DOHH2 (cell line): ENCODE results near the gene TLDC2.
"Not testable (repeated sequence)": the region's sequence is repeated elsewhere in the genome, so short reads cannot be mapped to it uniquely, and the experiment has no call there.

ENCODE experiments used
- H3F3A ChIP-seq: fragments of 200-600 bp; sonication (generic), shearing (Covaris generic); 2 replicates; pipeline ENCODE4 v1.6.0; 2016; ENCODE audit warnings: antibody characterized with exemption, mild to moderate bottlenecking; ENCODE audit not compliant: control insufficient read depth, insufficient read depth
- H3K27ac ChIP-seq: fragments of 200-600 bp; sonication (generic); 2 replicates; pipeline ENCODE4 v1.5.1; 2014; ENCODE audit warnings: low read depth, mild to moderate bottlenecking, low read length, moderate library complexity
- H3K27me3 ChIP-seq: fragments of 200-600 bp; sonication (generic); 2 replicates; pipeline ENCODE4 v1.6.1; 2014; ENCODE audit warnings: mild to moderate bottlenecking, low read length, mixed read lengths; ENCODE audit not compliant: control insufficient read depth
- H3K36me3 ChIP-seq: fragments of 200-600 bp; sonication (generic); 2 replicates; pipeline ENCODE4 v1.6.1; 2014; ENCODE audit warnings: mild to moderate bottlenecking, low read length, moderate library complexity, mixed read lengths; ENCODE audit not compliant: control insufficient read depth
- H3K4me1 ChIP-seq: fragments of 200-600 bp; sonication (generic); 2 replicates; pipeline ENCODE4 v1.6.1; 2014; ENCODE audit warnings: mild to moderate bottlenecking, low read length, mixed read lengths; ENCODE audit not compliant: control insufficient read depth
- H3K4me2 ChIP-seq: fragments of 200-600 bp; sonication (generic); 2 replicates; pipeline ENCODE4 v1.6.0; 2014; ENCODE audit warnings: mild to moderate bottlenecking, low read length, moderate library complexity
- H3K4me3 ChIP-seq: fragments of 200-600 bp; sonication (generic); 2 replicates; pipeline ENCODE4 v1.5.1; 2014; ENCODE audit warnings: mild to moderate bottlenecking, low read length, mixed read lengths
- H3K79me2 ChIP-seq: fragments of 200-600 bp; sonication (generic); 2 replicates; pipeline ENCODE4 v1.6.1; 2014; ENCODE audit warnings: mild to moderate bottlenecking, low read length, mixed read lengths; ENCODE audit not compliant: control insufficient read depth
- H3K9me2 ChIP-seq: fragments of 200-600 bp; sonication (generic); replicated peaks from 2 replicates; pipeline ENCODE4 v1.6.1; 2014; ENCODE audit warnings: mild to moderate bottlenecking, low read length, mixed read lengths; ENCODE audit not compliant: control insufficient read depth
- H3K9me3 ChIP-seq: fragments of 200-600 bp; sonication (generic); 2 replicates; pipeline ENCODE4 v1.6.1; 2014; ENCODE audit warnings: antibody characterized with exemption, low read length, mixed read lengths; ENCODE audit not compliant: control insufficient read depth, insufficient read depth
- H4K20me1 ChIP-seq: fragments of 200-600 bp; sonication (generic); 2 replicates; pipeline ENCODE4 v1.6.0; 2014; ENCODE audit warnings: low read depth, mild to moderate bottlenecking, antibody characterized with exemption, low read length, moderate library complexity; ENCODE audit not compliant: control insufficient read depth, insufficient read depth
- EZH2phosphoT487 ChIP-seq: fragments of 200-600 bp; sonication (generic); IDR thresholded peaks from 2 replicates; pipeline ENCODE4 v1.6.1; 2017; ENCODE audit warnings: borderline replicate concordance, mild to moderate bottlenecking, antibody characterized with exemption, low read length, moderate library complexity, mixed read lengths
- TF ChIP-seq, protein P1 (sequence below): fragments of 200-600 bp; sonication (generic); IDR thresholded peaks from one replicate; pipeline ENCODE4 v1.5.1; 2014; ENCODE audit warnings: antibody characterized with exemption, mild to moderate bottlenecking, low read depth, low read length; ENCODE audit not compliant: poor library complexity, severe bottlenecking

The TLDC2 gene

DNA sequence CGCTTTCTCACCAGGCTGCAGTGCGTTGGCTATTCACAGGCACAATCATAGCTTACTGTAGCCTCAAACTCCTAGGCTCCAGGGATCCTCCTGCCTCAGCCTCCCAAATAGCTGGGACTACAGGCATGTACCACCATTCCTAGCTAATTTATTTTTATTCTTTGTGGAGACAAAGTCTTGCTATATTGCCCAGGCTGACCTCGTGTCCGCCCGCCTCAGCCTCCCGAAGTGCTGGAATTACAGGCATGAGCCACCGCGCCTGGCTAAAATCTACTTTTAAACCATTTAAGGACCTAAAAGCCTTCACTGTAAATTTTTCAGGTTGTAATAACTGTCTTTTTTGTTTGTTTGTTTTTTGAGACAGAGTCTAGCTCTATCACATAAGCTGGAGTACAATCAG is 60.4 kb downstream of the TLDC2 start:
- Histone ChIP-seq H3K27me3 (no peaks in the 10 kb centered on the region), H3F3A (no peaks in the 10 kb centered on the region), H3K79me2 (no peaks in the 10 kb centered on the region), H3K9me3 (no peaks in the 10 kb centered on the region), H3K36me3 (peaks cover 55% of the 10 kb centered on the region), H4K20me1 (no peaks in the 10 kb centered on the region), H3K27ac (no peak overlapping the region), H3K4me3 (no peak overlapping the region), H3K4me1 (no peaks in the 10 kb centered on the region), H3K9me2 (no peaks in the 10 kb centered on the region), H3K4me2 (no peak overlapping the region)
- TF ChIP-seq, protein P1, sequence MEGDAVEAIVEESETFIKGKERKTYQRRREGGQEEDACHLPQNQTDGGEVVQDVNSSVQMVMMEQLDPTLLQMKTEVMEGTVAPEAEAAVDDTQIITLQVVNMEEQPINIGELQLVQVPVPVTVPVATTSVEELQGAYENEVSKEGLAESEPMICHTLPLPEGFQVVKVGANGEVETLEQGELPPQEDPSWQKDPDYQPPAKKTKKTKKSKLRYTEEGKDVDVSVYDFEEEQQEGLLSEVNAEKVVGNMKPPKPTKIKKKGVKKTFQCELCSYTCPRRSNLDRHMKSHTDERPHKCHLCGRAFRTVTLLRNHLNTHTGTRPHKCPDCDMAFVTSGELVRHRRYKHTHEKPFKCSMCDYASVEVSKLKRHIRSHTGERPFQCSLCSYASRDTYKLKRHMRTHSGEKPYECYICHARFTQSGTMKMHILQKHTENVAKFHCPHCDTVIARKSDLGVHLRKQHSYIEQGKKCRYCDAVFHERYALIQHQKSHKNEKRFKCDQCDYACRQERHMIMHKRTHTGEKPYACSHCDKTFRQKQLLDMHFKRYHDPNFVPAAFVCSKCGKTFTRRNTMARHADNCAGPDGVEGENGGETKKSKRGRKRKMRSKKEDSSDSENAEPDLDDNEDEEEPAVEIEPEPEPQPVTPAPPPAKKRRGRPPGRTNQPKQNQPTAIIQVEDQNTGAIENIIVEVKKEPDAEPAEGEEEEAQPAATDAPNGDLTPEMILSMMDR: no peak
- TF ChIP-seq EZH2phosphoT487: no peak

DNA sequence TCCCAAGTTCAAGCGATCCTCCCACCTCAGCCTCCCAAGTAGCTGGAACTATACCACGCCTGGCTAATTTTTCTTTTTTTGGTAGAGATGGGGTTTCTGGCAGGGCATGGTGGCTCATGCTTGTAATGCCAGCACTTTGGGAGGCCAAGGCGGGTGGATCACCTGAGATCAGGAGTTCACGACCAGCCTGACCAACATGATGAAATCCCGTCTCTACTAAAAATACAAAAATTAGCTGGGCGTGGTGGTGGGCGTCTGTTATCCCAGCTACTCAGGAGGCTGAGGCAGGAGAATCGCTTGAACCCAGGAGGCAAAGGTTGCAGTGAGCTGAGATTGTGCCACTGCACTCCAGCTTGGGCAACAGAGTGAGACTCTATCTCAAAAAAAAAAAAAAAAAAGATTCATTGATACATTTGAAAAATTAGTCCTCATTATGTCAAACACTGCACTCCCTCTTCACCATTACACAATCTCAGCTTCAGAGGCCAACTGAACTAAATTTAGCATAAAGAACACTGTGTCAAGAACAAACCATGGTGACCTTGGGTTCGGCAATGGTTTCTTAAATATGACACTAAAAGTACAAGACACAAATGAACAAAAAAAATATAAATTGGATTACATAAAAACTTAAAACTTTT is 60.9 kb downstream of the TLDC2 start:
- H3K79me2 ChIP-seq, H3F3A ChIP-seq, H4K20me1 ChIP-seq, H3K27me3 ChIP-seq, H3K4me3 ChIP-seq, H3K9me3 ChIP-seq, H3K9me2 ChIP-seq, H3K4me2 ChIP-seq, H3K27ac ChIP-seq, H3K4me1 ChIP-seq: not testable (repeated sequence)
- peaks cover 58% of the 10 kb centered on the region for H3K36me3 ChIP-seq

DNA sequence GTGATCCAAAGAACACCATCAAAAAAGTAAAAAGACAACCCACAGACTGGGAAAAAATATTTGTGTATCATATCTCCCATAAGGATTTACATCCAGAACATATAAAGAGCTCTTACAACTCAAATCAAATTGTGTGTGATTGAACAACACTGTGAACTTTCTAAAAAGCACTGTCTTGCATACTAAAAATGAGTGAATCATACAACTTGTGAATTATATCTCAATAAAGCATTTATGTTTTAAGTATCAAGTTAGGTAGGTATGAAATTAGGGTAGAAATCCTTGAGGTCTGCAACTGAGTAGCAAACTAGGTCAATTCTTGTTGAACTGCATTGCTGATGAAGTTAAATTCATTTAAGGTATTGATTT is 61.4 kb downstream of the TLDC2 start:
- no peaks in the 10 kb centered on the region for H4K20me1 ChIP-seq
- TF ChIP-seq, protein P1: no peak
- no peak for TF ChIP-seq EZH2phosphoT487

DNA sequence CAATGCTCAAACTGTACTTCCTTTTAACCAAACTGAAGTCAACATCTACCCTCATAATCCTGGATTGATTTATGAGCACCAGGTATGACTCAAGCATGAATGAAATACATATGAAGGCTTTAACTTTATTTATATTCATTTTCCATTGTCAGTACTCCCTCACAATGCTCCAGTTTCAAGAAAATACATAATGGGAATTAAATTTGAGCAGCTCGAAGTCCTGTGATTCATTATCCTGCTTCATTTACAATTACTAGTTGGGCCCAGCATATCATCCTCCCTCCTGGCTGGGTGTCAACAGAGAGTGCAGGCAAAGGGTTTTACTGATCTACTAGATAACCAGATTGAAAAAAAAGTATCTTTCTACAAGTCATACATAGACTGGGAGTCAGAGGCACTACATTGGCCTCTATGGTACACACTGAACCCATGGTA is 65.5 kb downstream of the TLDC2 start:
- Histone ChIP-seq H3K79me2 (no peaks in the 10 kb centered on the region), H3K4me2 (no peak overlapping the region), H4K20me1 (no peaks in the 10 kb centered on the region), H3K27ac (no peak overlapping the region), H3K36me3 (peaks cover 61% of the 10 kb centered on the region), H3K9me2 (no peaks in the 10 kb centered on the region), H3F3A (peaks cover 2% of the 10 kb centered on the region; the same call in 1 of the 2 replicates), H3K4me3 (no peak overlapping the region), H3K27me3 (no peaks in the 10 kb centered on the region), H3K4me1 (no peaks in the 10 kb centered on the region), H3K9me3 (no peaks in the 10 kb centered on the region)
- TF ChIP-seq EZH2phosphoT487: no peak
- TF ChIP-seq, protein P1: no peak

More for the DNA sequence above, 61.4 kb downstream of the TLDC2 start:
- Histone ChIP-seq H3K27ac (no peak overlapping the region), H3K27me3 (no peaks in the 10 kb centered on the region), H3K4me1 (no peaks in the 10 kb centered on the region), H3F3A (peaks cover 2% of the 10 kb centered on the region; the same call in 1 of the 2 replicates), H3K79me2 (no peaks in the 10 kb centered on the region), H3K4me2 (no peak overlapping the region), H3K9me2 (no peaks in the 10 kb centered on the region), H3K9me3 (no peaks in the 10 kb centered on the region), H3K36me3 (peaks cover 59% of the 10 kb centered on the region), H3K4me3 (no peak overlapping the region)
